HEK293 (cell line): Measurements from ENCODE around the gene NTF4.

Experiments
- CTCF ChIA-PET: fragments of 350-600 bp; formaldehyde crosslinking; extraction: SDS; loops from one replicate; lab custom pipeline; 2021; ENCODE audit warnings: antibody characterized with exemption; lab: Yijun Ruan, JAX
- POLR2A ChIA-PET: fragments of 300-600 bp; formaldehyde crosslinking; extraction: SDS; loops from one replicate; lab custom pipeline; 2020; ENCODE audit warnings: antibody characterized with exemption, inconsistent platforms; lab: Yijun Ruan, JAX
- H3K27ac ChIP-seq: fragments of 200-500 bp; sonication (Bioruptor generic); 2 replicates; pipeline ENCODE4 v1.5.1; 2014; ENCODE audit warnings: low read depth, low read length, control low read depth, inconsistent platforms; ENCODE audit errors: extremely low read depth
- H3K36me3 ChIP-seq, 2 experiments: fragments of 200-500 bp in 1 of 2; sonication (Bioruptor generic) in 1 of 2; 1 replicate in 1 of 2; 2 replicates in 1 of 2; pipeline ENCODE4 v1.5.1; 2014 to 2017; ENCODE audit warnings: inconsistent platforms in 2 of 2, low read length in 2 of 2; ENCODE audit not compliant: control insufficient read depth in 2 of 2, insufficient read depth in 1 of 2
- H3K4me1 ChIP-seq: fragments of 200-500 bp; sonication (Bioruptor generic); 2 replicates; pipeline ENCODE4 v1.5.1; 2014; ENCODE audit warnings: mild to moderate bottlenecking, low read length, inconsistent platforms; ENCODE audit not compliant: control insufficient read depth, insufficient read depth
- H3K4me3 ChIP-seq: 2 replicates; pipeline ENCODE4 v1.5.1; 2011; ENCODE audit warnings: low read depth, mild to moderate bottlenecking, control low read depth, low read length, moderate library complexity
- H3K9me3 ChIP-seq: fragments of 200-500 bp; sonication (Bioruptor generic); 2 replicates; pipeline ENCODE4 v1.5.1; 2014; ENCODE audit warnings: low read depth, low read length, inconsistent platforms; ENCODE audit not compliant: control insufficient read depth, insufficient read depth
- BCL11B ChIP-seq: fragments of 450-650 bp; formaldehyde crosslinking; IDR thresholded peaks from 2 replicates; pipeline ENCODE4 v1.5.1; 2016; ENCODE audit warnings: low read depth, missing biosample characterization, missing genetic modification characterization
- EGR2 ChIP-seq: fragments of 450-650 bp; formaldehyde crosslinking; IDR thresholded peaks from 2 replicates; pipeline ENCODE4 v1.5.1; 2016; ENCODE audit warnings: low read depth, missing biosample characterization, missing genetic modification characterization
- HIC1 ChIP-seq: fragments of 450-650 bp; formaldehyde crosslinking; IDR thresholded peaks from 2 replicates; pipeline ENCODE4 v1.5.1; 2016; ENCODE audit warnings: missing biosample characterization, missing genetic modification characterization
- IKZF3 ChIP-seq: fragments of 450-650 bp; IDR thresholded peaks from 2 replicates; pipeline ENCODE4 v1.5.0; 2018; ENCODE audit warnings: missing biosample characterization, mild to moderate bottlenecking, missing genetic modification characterization, moderate library complexity
- KLF9 ChIP-seq: fragments of 450-650 bp; formaldehyde crosslinking; IDR thresholded peaks from 2 replicates; pipeline ENCODE4 v1.5.1; 2016; ENCODE audit warnings: missing biosample characterization, missing genetic modification characterization, low read depth
- PRDM4 ChIP-seq: fragments of 450-650 bp; formaldehyde crosslinking; IDR thresholded peaks from 2 replicates; pipeline ENCODE4 v1.5.1; 2017; ENCODE audit warnings: missing biosample characterization, missing genetic modification characterization
- ZBTB8A ChIP-seq: fragments of 450-650 bp; formaldehyde crosslinking; IDR thresholded peaks from 2 replicates; pipeline ENCODE4 v1.5.1; 2016; ENCODE audit warnings: missing biosample characterization, missing genetic modification characterization
- ZFP69B ChIP-seq: fragments of 450-650 bp; formaldehyde crosslinking; IDR thresholded peaks from 2 replicates; pipeline ENCODE4 v1.5.1; 2016; ENCODE audit warnings: missing biosample characterization, missing genetic modification characterization
- ZIC2 ChIP-seq: fragments of 450-650 bp; formaldehyde crosslinking; IDR thresholded peaks from 2 replicates; pipeline ENCODE4 v1.5.1; 2016; ENCODE audit warnings: missing biosample characterization, missing genetic modification characterization
- ZNF169 ChIP-seq: fragments of 450-650 bp; formaldehyde crosslinking; IDR thresholded peaks from 2 replicates; pipeline ENCODE4 v1.5.1; 2016; ENCODE audit warnings: missing biosample characterization, missing genetic modification characterization
- ZNF555 ChIP-seq: fragments of 450-650 bp; formaldehyde crosslinking; conservative IDR thresholded peaks from 2 replicates; pipeline ENCODE4 v1.5.1; 2017; ENCODE audit warnings: missing biosample characterization, mild to moderate bottlenecking, missing genetic modification characterization, inconsistent platforms
- ZNF600 ChIP-seq: fragments of 450-650 bp; formaldehyde crosslinking; IDR thresholded peaks from 2 replicates; pipeline ENCODE4 v1.5.1; 2016; ENCODE audit warnings: missing biosample characterization, missing genetic modification characterization
- ZNF610 ChIP-seq: fragments of 450-650 bp; formaldehyde crosslinking; IDR thresholded peaks from 2 replicates; pipeline ENCODE4 v1.5.1; 2016; ENCODE audit warnings: missing biosample characterization, missing genetic modification characterization, borderline replicate concordance
- ZNF654 ChIP-seq: fragments of 450-650 bp; formaldehyde crosslinking; IDR thresholded peaks from 2 replicates; pipeline ENCODE4 v1.5.1; 2016; ENCODE audit warnings: low read depth, missing biosample characterization, missing genetic modification characterization
- ZNF777 ChIP-seq: fragments of 450-650 bp; formaldehyde crosslinking; IDR thresholded peaks from 2 replicates; pipeline ENCODE4 v1.5.1; 2017; ENCODE audit warnings: missing biosample characterization, missing genetic modification characterization, borderline replicate concordance
- TF ChIP-seq, protein P1 (sequence below): fragments of 450-650 bp; formaldehyde crosslinking; optimal IDR thresholded peaks from 2 replicates; pipeline ENCODE3; 2016; ENCODE audit warnings: missing biosample characterization, mild to moderate bottlenecking, missing genetic modification characterization
- TF ChIP-seq, protein P2 (sequence below): fragments of 450-650 bp; IDR thresholded peaks from 2 replicates; pipeline ENCODE4 v1.5.1; 2018; ENCODE audit warnings: missing biosample characterization, missing genetic modification characterization
- TF ChIP-seq, protein P3 (sequence below): fragments of 450-650 bp; formaldehyde crosslinking; IDR thresholded peaks from 2 replicates; pipeline ENCODE4 v1.5.1; 2017; ENCODE audit warnings: missing biosample characterization, missing genetic modification characterization
- TF ChIP-seq, protein P4 (sequence below): fragments of 450-650 bp; formaldehyde crosslinking; IDR thresholded peaks from 2 replicates; pipeline ENCODE4 v1.5.1; 2016; ENCODE audit warnings: missing biosample characterization, missing genetic modification characterization

Gene NTF4

GRCh38 chr19:49017666-49018351 lies 46.8 kb downstream of the NTF4 start (continued):
- TF ChIP-seq, protein P1, sequence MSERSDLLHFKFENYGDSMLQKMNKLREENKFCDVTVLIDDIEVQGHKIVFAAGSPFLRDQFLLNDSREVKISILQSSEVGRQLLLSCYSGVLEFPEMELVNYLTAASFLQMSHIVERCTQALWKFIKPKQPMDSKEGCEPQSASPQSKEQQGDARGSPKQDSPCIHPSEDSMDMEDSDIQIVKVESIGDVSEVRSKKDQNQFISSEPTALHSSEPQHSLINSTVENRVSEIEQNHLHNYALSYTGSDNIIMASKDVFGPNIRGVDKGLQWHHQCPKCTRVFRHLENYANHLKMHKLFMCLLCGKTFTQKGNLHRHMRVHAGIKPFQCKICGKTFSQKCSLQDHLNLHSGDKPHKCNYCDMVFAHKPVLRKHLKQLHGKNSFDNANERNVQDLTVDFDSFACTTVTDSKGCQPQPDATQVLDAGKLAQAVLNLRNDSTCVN (tag by site-specific recombination) = peak; percentile 43
- TF ChIP-seq ZNF169 (tag by site-specific recombination) = no peak
- 0 out of 2 replicates have a peak, but pooled peaks have one; percentile 20 for TF ChIP-seq BCL11B
- 0 out of 2 replicates have a peak, but pooled peaks have one; percentile 48 for TF ChIP-seq IKZF3
- TF ChIP-seq HIC1 (tag by site-specific recombination) = 0 out of 2 replicates have a peak, but pooled peaks have one; percentile 14
- TF ChIP-seq ZIC2 (tag by site-specific recombination) = peak; percentile 85
- TF ChIP-seq EGR2 (tag by site-specific recombination) = peak; percentile 80
- TF ChIP-seq KLF9 (tag by site-specific recombination) = peak; percentile 86
- peak; percentile 64 for TF ChIP-seq ZNF600

GRCh38 chr19:49017041-49017665 lies 47.5 kb downstream of the NTF4 start, which contains the start of gene LHB:
LHB (minus strand) TSS chr19:49017091; CDS start chr19:49017081, 10 bp downstream.
- H3K27ac ChIP-seq = no peak within 1 kb of the TSS; the same call in 1 of the 2 replicates
- no peak for TF ChIP-seq ZNF555 (tag by site-specific recombination)
- TF ChIP-seq, protein P2, sequence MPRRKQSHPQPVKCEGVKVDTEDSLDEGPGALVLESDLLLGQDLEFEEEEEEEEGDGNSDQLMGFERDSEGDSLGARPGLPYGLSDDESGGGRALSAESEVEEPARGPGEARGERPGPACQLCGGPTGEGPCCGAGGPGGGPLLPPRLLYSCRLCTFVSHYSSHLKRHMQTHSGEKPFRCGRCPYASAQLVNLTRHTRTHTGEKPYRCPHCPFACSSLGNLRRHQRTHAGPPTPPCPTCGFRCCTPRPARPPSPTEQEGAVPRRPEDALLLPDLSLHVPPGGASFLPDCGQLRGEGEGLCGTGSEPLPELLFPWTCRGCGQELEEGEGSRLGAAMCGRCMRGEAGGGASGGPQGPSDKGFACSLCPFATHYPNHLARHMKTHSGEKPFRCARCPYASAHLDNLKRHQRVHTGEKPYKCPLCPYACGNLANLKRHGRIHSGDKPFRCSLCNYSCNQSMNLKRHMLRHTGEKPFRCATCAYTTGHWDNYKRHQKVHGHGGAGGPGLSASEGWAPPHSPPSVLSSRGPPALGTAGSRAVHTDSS = no peak
- no peak for TF ChIP-seq ZFP69B (tag by site-specific recombination)
- TF ChIP-seq ZNF610 (tag by site-specific recombination) = no peak
- no peak for TF ChIP-seq ZNF654 (tag by site-specific recombination)
- TF ChIP-seq EGR2 (tag by site-specific recombination) = no peak
- TF ChIP-seq ZBTB8A (tag by site-specific recombination) = no peak
- no peak for TF ChIP-seq ZNF777 (tag by site-specific recombination)
- TF ChIP-seq, protein P3, sequence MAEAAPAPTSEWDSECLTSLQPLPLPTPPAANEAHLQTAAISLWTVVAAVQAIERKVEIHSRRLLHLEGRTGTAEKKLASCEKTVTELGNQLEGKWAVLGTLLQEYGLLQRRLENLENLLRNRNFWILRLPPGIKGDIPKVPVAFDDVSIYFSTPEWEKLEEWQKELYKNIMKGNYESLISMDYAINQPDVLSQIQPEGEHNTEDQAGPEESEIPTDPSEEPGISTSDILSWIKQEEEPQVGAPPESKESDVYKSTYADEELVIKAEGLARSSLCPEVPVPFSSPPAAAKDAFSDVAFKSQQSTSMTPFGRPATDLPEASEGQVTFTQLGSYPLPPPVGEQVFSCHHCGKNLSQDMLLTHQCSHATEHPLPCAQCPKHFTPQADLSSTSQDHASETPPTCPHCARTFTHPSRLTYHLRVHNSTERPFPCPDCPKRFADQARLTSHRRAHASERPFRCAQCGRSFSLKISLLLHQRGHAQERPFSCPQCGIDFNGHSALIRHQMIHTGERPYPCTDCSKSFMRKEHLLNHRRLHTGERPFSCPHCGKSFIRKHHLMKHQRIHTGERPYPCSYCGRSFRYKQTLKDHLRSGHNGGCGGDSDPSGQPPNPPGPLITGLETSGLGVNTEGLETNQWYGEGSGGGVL (tag by site-specific recombination) = no peak
- TF ChIP-seq PRDM4 (tag by site-specific recombination) = no peak
- TF ChIP-seq, protein P4, sequence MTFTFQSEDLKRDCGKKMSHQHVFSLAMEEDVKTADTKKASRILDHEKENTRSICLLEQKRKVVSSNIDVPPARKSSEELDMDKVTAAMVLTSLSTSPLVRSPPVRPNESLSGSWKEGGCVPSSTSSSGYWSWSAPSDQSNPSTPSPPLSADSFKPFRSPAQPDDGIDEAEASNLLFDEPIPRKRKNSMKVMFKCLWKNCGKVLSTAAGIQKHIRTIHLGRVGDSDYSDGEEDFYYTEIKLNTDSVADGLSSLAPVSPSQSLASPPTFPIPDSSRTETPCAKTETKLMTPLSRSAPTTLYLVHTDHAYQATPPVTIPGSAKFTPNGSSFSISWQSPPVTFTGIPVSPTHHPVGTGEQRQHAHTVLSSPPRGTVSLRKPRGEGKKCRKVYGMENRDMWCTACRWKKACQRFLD = no peak
- CTCF ChIA-PET = interaction anchor here (0.5 to 3.1 kb wide), 9 partner anchors 9 to 229 kb away, joined by 3 to 26 read pairs (median 4); partner anchors contain the start of gene CGB2
- POLR2A ChIA-PET = interaction anchor here (0.6 to 1.5 kb wide), 2 partner anchors 24 to 1582 kb away, joined by 7 to 8 read pairs; partner anchors contain the start of genes GYS1 and RUVBL2
- peak within 1 kb of the TSS; percentile 24 for H3K4me3 ChIP-seq
- H3K9me3 ChIP-seq = no peaks in the 10 kb centered on the region
- peaks cover 11 to 38% of the 10 kb centered on the region in 2 experiments; a peak in 2 of 3 replicates for H3K36me3 ChIP-seq
- H3K4me1 ChIP-seq = peaks cover 8% of the 10 kb centered on the region
